Panc1 (cell line): Measurements from ENCODE around the gene LIN7B. TPM values are rescaled to one million over a fixed set of nuclear protein-coding genes. Genes with fewer than 3 reads are reported as not detected.
A peak's percentile ranks its signal among the peaks of the same experiment; 100 is the strongest.

Experiments
- ATAC-seq: fragments of 200-7000 bp; cut with Tn5 transposase; 2 replicates; pipeline ENCODE4 v1.9.1; 2020; ENCODE audit warnings: mild to moderate bottlenecking, moderate library complexity
- BruUV-seq: library from RNA; stranded (reverse); fragments of 400-500 nt; replicated peaks from 2 replicates; lab custom pipeline; 2021; lab: Mats Ljungman, UMichigan
- CTCF ChIA-PET: fragments of 300-600 bp; sonication (Branson Sonifier 250); formaldehyde crosslinking; loops from one replicate; lab custom pipeline; 2022; ENCODE audit warnings: antibody characterized with exemption; lab: Charles Lee
- POLR2A ChIA-PET: fragments of 300-600 bp; sonication (Branson Sonifier 250); formaldehyde crosslinking; loops from one replicate; lab custom pipeline; 2022; ENCODE audit warnings: antibody characterized with exemption; lab: Charles Lee
- DNase-seq: peaks from one replicate; pipeline ENCODE4 v3.0.0-alpha.2; 2010; ENCODE audit warnings: low read depth, low spot score
- H3K27ac ChIP-seq: 2 replicates; pipeline ENCODE4 v1.5.1; 2011; ENCODE audit warnings: mild to moderate bottlenecking, low read length, inconsistent platforms
- H3K27me3 ChIP-seq: fragments of 200-500 bp; sonication (Bioruptor generic); 2 replicates; pipeline ENCODE4 v1.6.0; 2014; ENCODE audit warnings: low read length, inconsistent platforms; ENCODE audit not compliant: control insufficient read depth, insufficient read depth
- H3K36me3 ChIP-seq: fragments of 200-500 bp; sonication (Bioruptor generic); 2 replicates; pipeline ENCODE4 v1.5.1; 2014; ENCODE audit warnings: inconsistent platforms, mild to moderate bottlenecking, low read length, moderate library complexity; ENCODE audit not compliant: control insufficient read depth, insufficient read depth
- H3K4me1 ChIP-seq: 2 replicates; pipeline ENCODE4 v1.5.1; 2011; ENCODE audit warnings: inconsistent platforms, mild to moderate bottlenecking, low read length, moderate library complexity; ENCODE audit not compliant: control insufficient read depth, insufficient read depth
- H3K4me3 ChIP-seq, 2 experiments: 2 replicates each; pipeline ENCODE4 v1.5.1; 2011 to 2012; ENCODE audit warnings: low read depth in 2 of 2, low read length in 2 of 2, mild to moderate bottlenecking in 2 of 2, inconsistent platforms in 1 of 2, moderate library complexity in 1 of 2
- H3K9me3 ChIP-seq: fragments of 200-500 bp; sonication (Bioruptor generic); 2 replicates; pipeline ENCODE4 v1.5.1; 2014; ENCODE audit warnings: low read depth, mild to moderate bottlenecking, inconsistent platforms, low read length, moderate library complexity; ENCODE audit not compliant: control insufficient read depth, insufficient read depth
- POLR2AphosphoS5 ChIP-seq: IDR thresholded peaks from 2 replicates; pipeline ENCODE4 v1.6.1; 2012; ENCODE audit warnings: mild to moderate bottlenecking, low read depth, low read length, moderate library complexity
- SIN3A ChIP-seq: IDR thresholded peaks from 2 replicates; pipeline ENCODE4 v1.6.1; 2012; ENCODE audit warnings: low read depth, mild to moderate bottlenecking, low read length, moderate library complexity, borderline replicate concordance; ENCODE audit not compliant: insufficient read depth
- TCF7L2 ChIP-seq: IDR thresholded peaks from 2 replicates; pipeline ENCODE4 v1.6.1; 2011; ENCODE audit warnings: mild to moderate bottlenecking, low read depth, low read length, inconsistent platforms
- in situ Hi-C: cut with HindIII; loops from 2 replicates; pipeline ENCODE4 v1.10.0; 2016; ENCODE audit warnings: low sequenced_read_pairs, low pct_unique_long_range_greater_than_20kb
- intact Hi-C: fragments of 100-400 bp; cut with micrococcal nuclease; formaldehyde crosslinking; loops from one replicate; pipeline ENCODE4 v1.10.0; 2022; ENCODE audit not compliant: unreplicated experiment
- total RNA-seq: library from RNA; stranded (reverse); gene quantifications from one replicate; pipeline ENCODE4 v1.2.1, GENCODE V29; 2021; ENCODE audit not compliant: unreplicated experiment
- TF ChIP-seq, protein P1 (sequence below): fragments of 450-650 bp; IDR thresholded peaks from 2 replicates; pipeline ENCODE4 v1.5.1; 2017; ENCODE audit warnings: mild to moderate bottlenecking
- TF ChIP-seq, protein P2 (sequence below), 2 experiments: IDR thresholded peaks; 2 replicates each; pipeline ENCODE4 v1.6.1; 2011 to 2012; ENCODE audit warnings: low read depth in 2 of 2, control low read depth in 1 of 2, low read length in 1 of 2, mild to moderate bottlenecking in 1 of 2, moderate library complexity in 1 of 2; ENCODE audit not compliant: insufficient read depth in 1 of 2

LIN7B gene
- total RNA-seq, 1 experiment from 2014 or later, result 6.4 TPM

DNA sequence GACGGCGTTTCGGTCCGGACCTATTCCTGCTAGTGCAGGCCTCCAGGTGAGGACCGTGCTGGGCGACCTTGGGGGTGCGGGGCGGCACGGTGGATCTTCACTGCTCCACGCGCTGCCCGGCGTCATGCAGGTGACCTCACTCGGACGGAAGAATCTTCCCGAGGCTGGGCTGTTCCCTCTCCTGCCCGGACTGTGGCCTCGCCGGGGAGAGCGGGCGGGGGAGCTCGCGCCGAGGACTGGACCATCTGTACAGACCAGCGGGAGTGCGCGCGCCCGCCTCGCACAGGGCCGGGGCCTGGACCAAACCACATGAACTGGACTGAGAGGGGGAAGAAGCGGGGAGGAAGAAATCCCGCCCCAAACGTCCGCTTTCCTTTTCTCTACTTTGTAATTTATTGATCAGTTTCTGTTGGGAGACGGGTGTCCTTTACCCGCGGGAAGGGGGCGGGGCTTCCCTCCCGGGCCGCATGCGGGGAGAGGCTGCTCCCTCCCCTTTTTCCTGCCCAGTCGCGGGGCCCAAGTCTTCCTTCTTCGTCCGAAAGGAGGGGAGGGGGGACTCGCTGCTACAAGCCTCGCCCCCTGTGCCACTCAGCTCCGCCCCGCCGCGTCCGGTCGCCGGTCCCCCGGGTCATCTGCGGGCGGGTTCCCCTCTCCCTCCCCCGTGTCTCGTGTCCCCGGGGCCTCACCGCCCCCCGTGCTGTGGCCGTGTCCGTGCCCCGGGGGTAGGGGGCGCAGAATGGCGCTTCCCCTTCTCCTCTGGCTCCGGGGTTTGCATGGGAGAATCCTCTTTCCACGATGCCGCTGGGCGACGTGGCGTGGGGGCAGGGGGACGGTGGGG is 36.2 kb downstream of the LIN7B start:
- BruUV-seq, result TSS peak; percentile 96
- H3K27ac ChIP-seq, result peak overlapping the region; percentile 89
- no peaks in the 10 kb centered on the region; the same call in 1 of the 2 replicates for H3K36me3 ChIP-seq
- peak overlapping the region; percentile 78 to 91 for H3K4me3 ChIP-seq
- TF ChIP-seq, protein P1, sequence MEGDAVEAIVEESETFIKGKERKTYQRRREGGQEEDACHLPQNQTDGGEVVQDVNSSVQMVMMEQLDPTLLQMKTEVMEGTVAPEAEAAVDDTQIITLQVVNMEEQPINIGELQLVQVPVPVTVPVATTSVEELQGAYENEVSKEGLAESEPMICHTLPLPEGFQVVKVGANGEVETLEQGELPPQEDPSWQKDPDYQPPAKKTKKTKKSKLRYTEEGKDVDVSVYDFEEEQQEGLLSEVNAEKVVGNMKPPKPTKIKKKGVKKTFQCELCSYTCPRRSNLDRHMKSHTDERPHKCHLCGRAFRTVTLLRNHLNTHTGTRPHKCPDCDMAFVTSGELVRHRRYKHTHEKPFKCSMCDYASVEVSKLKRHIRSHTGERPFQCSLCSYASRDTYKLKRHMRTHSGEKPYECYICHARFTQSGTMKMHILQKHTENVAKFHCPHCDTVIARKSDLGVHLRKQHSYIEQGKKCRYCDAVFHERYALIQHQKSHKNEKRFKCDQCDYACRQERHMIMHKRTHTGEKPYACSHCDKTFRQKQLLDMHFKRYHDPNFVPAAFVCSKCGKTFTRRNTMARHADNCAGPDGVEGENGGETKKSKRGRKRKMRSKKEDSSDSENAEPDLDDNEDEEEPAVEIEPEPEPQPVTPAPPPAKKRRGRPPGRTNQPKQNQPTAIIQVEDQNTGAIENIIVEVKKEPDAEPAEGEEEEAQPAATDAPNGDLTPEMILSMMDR, result no peak
- TF ChIP-seq POLR2AphosphoS5, result peak; percentile 45; the same call in 1 of the 2 replicates
- TF ChIP-seq, protein P2, sequence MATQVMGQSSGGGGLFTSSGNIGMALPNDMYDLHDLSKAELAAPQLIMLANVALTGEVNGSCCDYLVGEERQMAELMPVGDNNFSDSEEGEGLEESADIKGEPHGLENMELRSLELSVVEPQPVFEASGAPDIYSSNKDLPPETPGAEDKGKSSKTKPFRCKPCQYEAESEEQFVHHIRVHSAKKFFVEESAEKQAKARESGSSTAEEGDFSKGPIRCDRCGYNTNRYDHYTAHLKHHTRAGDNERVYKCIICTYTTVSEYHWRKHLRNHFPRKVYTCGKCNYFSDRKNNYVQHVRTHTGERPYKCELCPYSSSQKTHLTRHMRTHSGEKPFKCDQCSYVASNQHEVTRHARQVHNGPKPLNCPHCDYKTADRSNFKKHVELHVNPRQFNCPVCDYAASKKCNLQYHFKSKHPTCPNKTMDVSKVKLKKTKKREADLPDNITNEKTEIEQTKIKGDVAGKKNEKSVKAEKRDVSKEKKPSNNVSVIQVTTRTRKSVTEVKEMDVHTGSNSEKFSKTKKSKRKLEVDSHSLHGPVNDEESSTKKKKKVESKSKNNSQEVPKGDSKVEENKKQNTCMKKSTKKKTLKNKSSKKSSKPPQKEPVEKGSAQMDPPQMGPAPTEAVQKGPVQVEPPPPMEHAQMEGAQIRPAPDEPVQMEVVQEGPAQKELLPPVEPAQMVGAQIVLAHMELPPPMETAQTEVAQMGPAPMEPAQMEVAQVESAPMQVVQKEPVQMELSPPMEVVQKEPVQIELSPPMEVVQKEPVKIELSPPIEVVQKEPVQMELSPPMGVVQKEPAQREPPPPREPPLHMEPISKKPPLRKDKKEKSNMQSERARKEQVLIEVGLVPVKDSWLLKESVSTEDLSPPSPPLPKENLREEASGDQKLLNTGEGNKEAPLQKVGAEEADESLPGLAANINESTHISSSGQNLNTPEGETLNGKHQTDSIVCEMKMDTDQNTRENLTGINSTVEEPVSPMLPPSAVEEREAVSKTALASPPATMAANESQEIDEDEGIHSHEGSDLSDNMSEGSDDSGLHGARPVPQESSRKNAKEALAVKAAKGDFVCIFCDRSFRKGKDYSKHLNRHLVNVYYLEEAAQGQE (IDR thresholded peaks at IDR 0.05; ENCODE audit: insufficient read depth in 1 of 2, low read depth in 2 of 2, low read length in 1 of 2), result no peak
- 0 out of 2 replicates have a peak, but pooled peaks have one; percentile 7 for TF ChIP-seq SIN3A
- peak; percentile 24; the same call in 1 of the 2 replicates for TF ChIP-seq TCF7L2
- H3K4me1 ChIP-seq, result no peaks in the 10 kb centered on the region; the same call in 1 of the 2 replicates
- CTCF ChIA-PET, result no interaction called here
- in situ Hi-C loops (no loop called here), intact Hi-C loops (no loop called here)
- peak; percentile 72 for ATAC-seq
- H3K27me3 ChIP-seq, result no peaks in the 10 kb centered on the region
- H3K9me3 ChIP-seq, result no peaks in the 10 kb centered on the region
- no peak for DNase-seq
- POLR2A ChIA-PET, result interaction anchor here (0.6 kb wide), 2 partner anchors 58 to 91 kb away, joined by 3 to 4 read pairs; no protein-coding TSS in a partner anchor

DNA sequence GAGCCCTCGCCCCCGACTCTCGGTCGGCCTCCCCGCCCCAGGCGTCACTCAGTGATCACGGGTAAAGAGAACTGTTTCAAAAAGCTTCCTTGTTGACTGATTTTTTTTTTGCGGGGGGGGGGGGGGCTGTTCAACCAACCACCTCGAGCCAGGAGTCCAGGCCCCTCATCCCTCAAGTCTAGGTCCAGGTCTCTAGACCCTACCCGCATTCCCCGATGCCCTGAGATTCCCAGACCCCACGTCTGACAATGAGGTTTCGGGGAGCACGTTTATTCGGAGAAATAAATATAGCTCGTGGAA is 36.7 kb downstream of the LIN7B start:
- Histone ChIP-seq H3K4me1 (no peaks in the 10 kb centered on the region; the same call in 1 of the 2 replicates), H3K36me3 (no peaks in the 10 kb centered on the region; the same call in 1 of the 2 replicates), H3K4me3 (peak overlapping the region; percentile 78 to 91), H3K9me3 (no peaks in the 10 kb centered on the region), H3K27me3 (no peaks in the 10 kb centered on the region), H3K27ac (peak overlapping the region; percentile 74)
- no peak for DNase-seq
- POLR2A ChIA-PET, result interaction anchor here (0.6 to 0.7 kb wide), 3 partner anchors 58 to 91 kb away, joined by 3 to 8 read pairs (median 4); no protein-coding TSS in a partner anchor
- ATAC-seq, result no peak
- no TSS peak for BruUV-seq
- in situ Hi-C loops, result no loop called here
- CTCF ChIA-PET, result interaction anchor here (0.5 kb wide), 1 partner anchor 33 kb away, joined by 7 read pairs; no protein-coding TSS in a partner anchor
- intact Hi-C loops, result no loop called here
- TF ChIP-seq TCF7L2 (no peak), SIN3A (no peak), POLR2AphosphoS5 (no peak)
- TF ChIP-seq, protein P2 (IDR thresholded peaks at IDR 0.05; ENCODE audit: insufficient read depth in 1 of 2, low read depth in 2 of 2, low read length in 1 of 2), result no peak
- TF ChIP-seq, protein P1, result no peak
